Measurements from ENCODE around the gene CD177. TPM values are rescaled to one million over a fixed set of nuclear protein-coding genes. Genes with fewer than 3 reads are reported as not detected.
"Not testable (repeated sequence)": the region's sequence is repeated elsewhere in the genome, so short reads cannot be mapped to it uniquely, and the experiment has no call there.

Gene CD177
- polyA plus RNA-seq, 1 of the 3 experiments (the other 2 are of a cell fraction), result 0.54 TPM

DNA sequence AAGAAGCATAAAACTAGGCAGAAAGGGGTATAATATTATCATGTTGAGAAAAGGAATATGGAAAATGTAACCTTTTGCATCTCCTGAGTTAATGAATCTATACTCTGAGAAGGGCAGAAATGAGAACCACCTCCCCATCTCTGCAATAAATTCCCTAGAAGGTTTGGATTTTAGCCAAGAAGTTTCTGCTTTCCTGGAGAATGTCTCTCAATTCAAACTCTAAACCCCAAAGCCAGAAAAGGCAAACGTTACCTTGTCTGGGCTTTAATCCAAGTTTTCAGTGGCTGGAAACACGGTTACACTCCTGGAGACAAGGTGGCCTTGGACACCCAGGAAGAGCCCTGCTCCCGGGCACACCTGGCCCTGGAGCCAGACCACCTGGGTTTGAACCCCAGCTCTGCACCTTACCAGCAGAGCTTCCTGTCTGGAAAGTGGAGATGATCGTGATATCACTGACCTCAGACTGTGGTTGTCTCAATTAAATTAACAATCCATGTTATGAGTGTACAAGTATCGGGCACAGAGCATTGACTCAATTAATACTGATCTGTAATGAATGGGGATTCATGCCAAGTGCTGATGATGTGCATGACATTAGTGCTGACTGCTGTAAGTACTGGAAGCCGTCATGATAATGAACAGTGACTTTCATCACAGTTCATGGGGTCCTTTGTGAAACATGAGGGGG, 14.1 kb upstream of the CD177 start:
- H3K4me2 ChIP-seq; H3K9ac ChIP-seq; H3K27ac ChIP-seq (ENCODE audit: low read depth in 2 of 2, low read length in 1 of 2); H3K79me2 ChIP-seq (ENCODE audit: insufficient read depth); H2AFZ ChIP-seq (ENCODE audit: low read depth); CTCF ChIA-PET; POLR2A ChIA-PET; H3K9me2 ChIP-seq; H3K4me1 ChIP-seq (ENCODE audit: control insufficient read depth in 1 of 2, insufficient read depth in 2 of 2, low read depth in 1 of 2, low read length in 1 of 2); DNase-seq; H3K4me3 ChIP-seq (ENCODE audit: low read depth in 2 of 2, low read length in 1 of 2); H3K9me3 ChIP-seq; H3F3A ChIP-seq (replicated peaks; ENCODE audit: insufficient read depth); H3K36me3 ChIP-seq (replicated peaks in 1 of 2; ENCODE audit: control insufficient read depth in 1 of 2, insufficient read depth in 2 of 2, low read length in 1 of 2); H4K20me1 ChIP-seq (ENCODE audit: insufficient read depth): not testable (repeated sequence)
- peaks cover 78% of the 10 kb centered on the region; the same call in 1 of the 2 replicates for H3K27me3 ChIP-seq (ENCODE audit: insufficient read depth)
- WGBS (ENCODE audit: low lambda C conversion rate), result 2% methylated on average over 4 of the region's 6 CpGs

DNA sequence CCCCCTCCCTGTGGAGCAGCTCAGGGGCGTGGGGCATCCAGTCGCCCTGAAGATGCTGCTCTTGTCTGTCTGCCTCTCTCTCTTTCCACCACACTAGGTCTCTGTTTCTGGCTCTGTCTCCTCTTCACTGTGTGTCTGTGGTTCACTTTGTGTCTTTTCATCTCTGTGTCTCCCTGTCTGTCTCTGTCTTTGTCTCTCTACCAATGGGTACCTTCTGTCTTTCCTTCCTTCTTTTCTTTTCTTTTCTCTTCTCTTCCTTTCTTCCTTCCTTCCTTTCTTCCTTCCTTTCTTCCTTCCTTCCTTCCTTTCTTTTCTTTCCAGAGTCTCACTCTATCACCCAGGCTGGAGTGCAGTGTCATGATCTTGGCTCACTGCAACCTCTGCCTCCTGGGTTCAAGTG, 13.4 kb upstream of the CD177 start:
- H3F3A ChIP-seq (replicated peaks; ENCODE audit: insufficient read depth); POLR2A ChIA-PET; CTCF ChIA-PET; H3K27ac ChIP-seq (ENCODE audit: low read depth in 2 of 2, low read length in 1 of 2); H3K9me3 ChIP-seq; H3K79me2 ChIP-seq (ENCODE audit: insufficient read depth); H3K36me3 ChIP-seq (replicated peaks in 1 of 2; ENCODE audit: control insufficient read depth in 1 of 2, insufficient read depth in 2 of 2, low read length in 1 of 2); DNase-seq; H4K20me1 ChIP-seq (ENCODE audit: insufficient read depth); H3K9ac ChIP-seq; H3K4me3 ChIP-seq (ENCODE audit: low read depth in 2 of 2, low read length in 1 of 2); H3K4me1 ChIP-seq (ENCODE audit: control insufficient read depth in 1 of 2, insufficient read depth in 2 of 2, low read depth in 1 of 2, low read length in 1 of 2); H2AFZ ChIP-seq (ENCODE audit: low read depth); H3K9me2 ChIP-seq; H3K4me2 ChIP-seq: not testable (repeated sequence)
- 0% methylated on average over 1 of the region's 2 CpGs for WGBS (ENCODE audit: low lambda C conversion rate)
- H3K27me3 ChIP-seq (ENCODE audit: insufficient read depth), result peaks cover 79% of the 10 kb centered on the region; the same call in 1 of the 2 replicates

DNA sequence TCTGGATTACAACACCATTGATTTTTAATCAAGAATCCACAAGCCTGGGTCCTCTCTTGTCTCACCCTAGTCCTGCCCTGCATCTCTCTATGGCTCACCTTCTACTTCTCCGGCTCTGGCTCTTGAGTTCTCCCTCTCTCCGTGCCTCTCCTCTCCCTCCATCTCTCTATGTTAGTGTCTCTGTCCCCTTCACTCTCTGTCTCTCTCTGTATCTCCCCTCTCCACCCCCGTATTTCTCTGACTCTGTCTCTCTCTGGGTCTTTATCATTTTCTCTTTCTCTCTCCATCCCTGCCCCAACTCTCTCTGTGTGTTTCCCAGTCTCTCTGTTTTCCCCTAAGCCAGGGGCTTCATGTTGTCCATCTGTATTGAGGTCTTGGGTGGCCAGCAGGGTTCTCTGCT, 12.4 kb upstream of the CD177 start:
- H4K20me1 ChIP-seq (ENCODE audit: insufficient read depth); H3K4me1 ChIP-seq (ENCODE audit: control insufficient read depth in 1 of 2, insufficient read depth in 2 of 2, low read depth in 1 of 2, low read length in 1 of 2); CTCF ChIA-PET; H3K9me2 ChIP-seq; H3K36me3 ChIP-seq (replicated peaks in 1 of 2; ENCODE audit: control insufficient read depth in 1 of 2, insufficient read depth in 2 of 2, low read length in 1 of 2); H3K79me2 ChIP-seq (ENCODE audit: insufficient read depth); H3K9me3 ChIP-seq; H3K4me2 ChIP-seq; POLR2A ChIA-PET; H3K27ac ChIP-seq (ENCODE audit: low read depth in 2 of 2, low read length in 1 of 2); DNase-seq; H3F3A ChIP-seq (replicated peaks; ENCODE audit: insufficient read depth); H3K9ac ChIP-seq; H3K4me3 ChIP-seq (ENCODE audit: low read depth in 2 of 2, low read length in 1 of 2); H2AFZ ChIP-seq (ENCODE audit: low read depth): not testable (repeated sequence)
- peaks cover 74% of the 10 kb centered on the region; the same call in 1 of the 2 replicates for H3K27me3 ChIP-seq (ENCODE audit: insufficient read depth)
- WGBS (ENCODE audit: low lambda C conversion rate), result 8% methylated on average over 3 of the region's 3 CpGs

- H3K9ac ChIP-seq; H2AFZ ChIP-seq (ENCODE audit: low read depth); H3K4me1 ChIP-seq (ENCODE audit: control insufficient read depth in 1 of 2, insufficient read depth in 2 of 2, low read depth in 1 of 2, low read length in 1 of 2); H3K9me3 ChIP-seq; H3F3A ChIP-seq (replicated peaks; ENCODE audit: insufficient read depth); POLR2A ChIA-PET; H3K4me3 ChIP-seq (ENCODE audit: low read depth in 2 of 2, low read length in 1 of 2); H3K79me2 ChIP-seq (ENCODE audit: insufficient read depth); H3K36me3 ChIP-seq (replicated peaks in 1 of 2; ENCODE audit: control insufficient read depth in 1 of 2, insufficient read depth in 2 of 2, low read length in 1 of 2); H4K20me1 ChIP-seq (ENCODE audit: insufficient read depth); H3K4me2 ChIP-seq; CTCF ChIA-PET; DNase-seq; H3K27ac ChIP-seq (ENCODE audit: low read depth in 2 of 2, low read length in 1 of 2); H3K9me2 ChIP-seq: not testable (repeated sequence)
- peaks cover 67% of the 10 kb centered on the region; the same call in 1 of the 2 replicates for H3K27me3 ChIP-seq (ENCODE audit: insufficient read depth)
- whole genome bisulfite sequencing (ENCODE audit: low lambda C conversion rate), result 8% methylated on average over 8 of the region's 8 CpGs
These were observed 11.4 kb upstream of the CD177 start for GRCh38 chr19:43342104-43342503.

- H3K36me3 ChIP-seq (replicated peaks in 1 of 2; ENCODE audit: control insufficient read depth in 1 of 2, insufficient read depth in 2 of 2, low read length in 1 of 2); H3K9me3 ChIP-seq; CTCF ChIA-PET; DNase-seq; H3K9ac ChIP-seq; H3F3A ChIP-seq (replicated peaks; ENCODE audit: insufficient read depth); H2AFZ ChIP-seq (ENCODE audit: low read depth); H3K4me3 ChIP-seq (ENCODE audit: low read depth in 2 of 2, low read length in 1 of 2); H3K4me1 ChIP-seq (ENCODE audit: control insufficient read depth in 1 of 2, insufficient read depth in 2 of 2, low read depth in 1 of 2, low read length in 1 of 2); H3K79me2 ChIP-seq (ENCODE audit: insufficient read depth); H4K20me1 ChIP-seq (ENCODE audit: insufficient read depth); H3K4me2 ChIP-seq; H3K9me2 ChIP-seq; POLR2A ChIA-PET; H3K27ac ChIP-seq (ENCODE audit: low read depth in 2 of 2, low read length in 1 of 2): not testable (repeated sequence)
- H3K27me3 ChIP-seq (ENCODE audit: insufficient read depth), result peaks cover 44% of the 10 kb centered on the region; the same call in 1 of the 2 replicates
- WGBS (ENCODE audit: low lambda C conversion rate), result 12% methylated on average over 16 of the region's 16 CpGs
These were observed 9.1 kb upstream of the CD177 start for GRCh38 chr19:43344347-43344925.

GRCh38 chr19:43349813-43350212, 3.7 kb upstream of the CD177 start:
- 48% methylated on average over 8 of the region's 8 CpGs for WGBS (ENCODE audit: low lambda C conversion rate)
- DNase-seq; CTCF ChIA-PET; POLR2A ChIA-PET; H3K4me1 ChIP-seq (ENCODE audit: control insufficient read depth in 1 of 2, insufficient read depth in 2 of 2, low read depth in 1 of 2, low read length in 1 of 2); H4K20me1 ChIP-seq (ENCODE audit: insufficient read depth); H3K9me2 ChIP-seq; H3K79me2 ChIP-seq (ENCODE audit: insufficient read depth); H3K9me3 ChIP-seq; H3K9ac ChIP-seq; H3K4me2 ChIP-seq; H3K36me3 ChIP-seq (replicated peaks in 1 of 2; ENCODE audit: control insufficient read depth in 1 of 2, insufficient read depth in 2 of 2, low read length in 1 of 2); H2AFZ ChIP-seq (ENCODE audit: low read depth); H3K27ac ChIP-seq (ENCODE audit: low read depth in 2 of 2, low read length in 1 of 2); H3K4me3 ChIP-seq (ENCODE audit: low read depth in 2 of 2, low read length in 1 of 2); H3F3A ChIP-seq (replicated peaks; ENCODE audit: insufficient read depth): not testable (repeated sequence)
- H3K27me3 ChIP-seq (ENCODE audit: insufficient read depth), result peaks cover 13% of the 10 kb centered on the region
